ENCODE results near the gene TRIM5.

- TF ChIP-seq CTCF (IDR thresholded peaks at IDR 0.05; ENCODE audit: insufficient read depth, low read length) (no peak), POLR2AphosphoS5 (IDR thresholded peaks at IDR 0.05; ENCODE audit: low read depth) (no peak), GABPA (IDR thresholded peaks at IDR 0.05; ENCODE audit: low read depth) (no peak)
- TF ChIP-seq, protein P1, sequence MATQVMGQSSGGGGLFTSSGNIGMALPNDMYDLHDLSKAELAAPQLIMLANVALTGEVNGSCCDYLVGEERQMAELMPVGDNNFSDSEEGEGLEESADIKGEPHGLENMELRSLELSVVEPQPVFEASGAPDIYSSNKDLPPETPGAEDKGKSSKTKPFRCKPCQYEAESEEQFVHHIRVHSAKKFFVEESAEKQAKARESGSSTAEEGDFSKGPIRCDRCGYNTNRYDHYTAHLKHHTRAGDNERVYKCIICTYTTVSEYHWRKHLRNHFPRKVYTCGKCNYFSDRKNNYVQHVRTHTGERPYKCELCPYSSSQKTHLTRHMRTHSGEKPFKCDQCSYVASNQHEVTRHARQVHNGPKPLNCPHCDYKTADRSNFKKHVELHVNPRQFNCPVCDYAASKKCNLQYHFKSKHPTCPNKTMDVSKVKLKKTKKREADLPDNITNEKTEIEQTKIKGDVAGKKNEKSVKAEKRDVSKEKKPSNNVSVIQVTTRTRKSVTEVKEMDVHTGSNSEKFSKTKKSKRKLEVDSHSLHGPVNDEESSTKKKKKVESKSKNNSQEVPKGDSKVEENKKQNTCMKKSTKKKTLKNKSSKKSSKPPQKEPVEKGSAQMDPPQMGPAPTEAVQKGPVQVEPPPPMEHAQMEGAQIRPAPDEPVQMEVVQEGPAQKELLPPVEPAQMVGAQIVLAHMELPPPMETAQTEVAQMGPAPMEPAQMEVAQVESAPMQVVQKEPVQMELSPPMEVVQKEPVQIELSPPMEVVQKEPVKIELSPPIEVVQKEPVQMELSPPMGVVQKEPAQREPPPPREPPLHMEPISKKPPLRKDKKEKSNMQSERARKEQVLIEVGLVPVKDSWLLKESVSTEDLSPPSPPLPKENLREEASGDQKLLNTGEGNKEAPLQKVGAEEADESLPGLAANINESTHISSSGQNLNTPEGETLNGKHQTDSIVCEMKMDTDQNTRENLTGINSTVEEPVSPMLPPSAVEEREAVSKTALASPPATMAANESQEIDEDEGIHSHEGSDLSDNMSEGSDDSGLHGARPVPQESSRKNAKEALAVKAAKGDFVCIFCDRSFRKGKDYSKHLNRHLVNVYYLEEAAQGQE (IDR thresholded peaks at IDR 0.05; ENCODE audit: insufficient replicate concordance, low read depth), result no peak
Observed at GRCh38 chr11:5713695-5714094, 28.8 kb upstream of the TRIM5 start.

Data from HL-60 (cell line).